GM13977 (cell line): ENCODE data around the gene SPAG17.

Experiments
- DNase-seq: peaks from one replicate; pipeline ENCODE4 v3.0.0; 2012; ENCODE audit warnings: low spot score
- in situ Hi-C: fragments of 300-500 bp; cut with MboI; formaldehyde crosslinking; loops from one replicate; pipeline ENCODE4 v1.12.0; 2022; ENCODE audit warnings: low sequenced_read_pairs, low pct_unique_long_range_greater_than_20kb, mixed read lengths, inconsistent platforms; ENCODE audit not compliant: unreplicated experiment
- TF ChIP-seq, protein P1 (sequence below): IDR thresholded peaks from 2 replicates; pipeline ENCODE4 v1.5.1; 2012; ENCODE audit warnings: mild to moderate bottlenecking, control low read depth; ENCODE audit not compliant: insufficient read depth; ENCODE audit errors: extremely low read depth, missing control alignments

Gene SPAG17

DNA sequence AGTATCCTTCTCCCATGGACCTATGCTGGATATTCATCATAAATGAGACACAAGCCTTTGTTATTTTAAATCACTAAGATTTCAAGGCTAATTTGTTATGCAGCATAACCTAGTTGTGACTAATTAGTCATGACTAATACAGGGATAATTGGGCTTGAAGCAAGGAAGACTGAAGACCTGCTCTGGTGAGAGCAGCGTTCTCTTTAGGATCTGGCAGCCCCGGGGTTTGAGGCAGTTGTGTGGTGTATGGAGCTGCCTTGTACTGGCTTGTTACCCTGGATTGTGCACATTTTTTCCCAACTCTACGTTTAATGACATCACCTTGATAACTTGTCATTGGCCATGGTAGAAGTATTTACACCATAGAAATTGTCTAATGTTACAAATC lies 25.7 kb upstream of the SPAG17 start:
- in situ Hi-C loops = no loop called here
- DNase-seq = no peak
- TF ChIP-seq, protein P1, sequence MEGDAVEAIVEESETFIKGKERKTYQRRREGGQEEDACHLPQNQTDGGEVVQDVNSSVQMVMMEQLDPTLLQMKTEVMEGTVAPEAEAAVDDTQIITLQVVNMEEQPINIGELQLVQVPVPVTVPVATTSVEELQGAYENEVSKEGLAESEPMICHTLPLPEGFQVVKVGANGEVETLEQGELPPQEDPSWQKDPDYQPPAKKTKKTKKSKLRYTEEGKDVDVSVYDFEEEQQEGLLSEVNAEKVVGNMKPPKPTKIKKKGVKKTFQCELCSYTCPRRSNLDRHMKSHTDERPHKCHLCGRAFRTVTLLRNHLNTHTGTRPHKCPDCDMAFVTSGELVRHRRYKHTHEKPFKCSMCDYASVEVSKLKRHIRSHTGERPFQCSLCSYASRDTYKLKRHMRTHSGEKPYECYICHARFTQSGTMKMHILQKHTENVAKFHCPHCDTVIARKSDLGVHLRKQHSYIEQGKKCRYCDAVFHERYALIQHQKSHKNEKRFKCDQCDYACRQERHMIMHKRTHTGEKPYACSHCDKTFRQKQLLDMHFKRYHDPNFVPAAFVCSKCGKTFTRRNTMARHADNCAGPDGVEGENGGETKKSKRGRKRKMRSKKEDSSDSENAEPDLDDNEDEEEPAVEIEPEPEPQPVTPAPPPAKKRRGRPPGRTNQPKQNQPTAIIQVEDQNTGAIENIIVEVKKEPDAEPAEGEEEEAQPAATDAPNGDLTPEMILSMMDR = no peak

DNA sequence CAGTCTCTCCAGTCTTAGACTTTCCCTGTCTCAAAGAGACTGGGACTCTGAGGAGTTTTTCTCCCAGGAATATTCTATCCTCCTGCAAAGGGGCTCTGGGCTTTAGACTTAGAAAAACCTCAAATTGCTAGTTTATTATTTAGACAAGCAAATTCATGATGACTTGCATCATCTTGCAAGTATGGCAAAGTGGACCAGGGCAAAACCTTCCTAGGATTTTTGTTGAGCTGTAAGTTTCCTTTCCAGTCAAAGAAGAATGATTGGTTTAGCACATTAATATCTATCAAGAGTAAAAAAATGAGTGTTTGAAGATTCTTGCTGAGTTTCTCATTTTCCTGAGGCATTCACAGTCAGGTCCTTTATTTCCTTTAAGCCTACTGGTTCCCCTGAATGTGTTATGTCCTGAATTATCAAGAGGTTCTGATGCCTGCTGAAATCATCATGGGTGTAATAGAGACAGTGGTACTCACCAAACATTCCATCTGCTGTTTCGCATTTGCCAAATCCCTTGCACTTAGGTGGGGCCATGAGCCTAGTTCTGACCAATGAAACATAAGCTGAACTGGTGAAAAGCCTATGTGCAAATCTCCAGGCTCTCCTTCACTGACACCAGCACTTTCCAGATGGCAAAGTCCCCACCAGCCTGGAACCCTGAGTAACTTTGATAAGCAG lies 25.2 kb upstream of the SPAG17 start:
- in situ Hi-C loops = no loop called here
- TF ChIP-seq, protein P1 = no peak
- DNase-seq = no peak

DNA sequence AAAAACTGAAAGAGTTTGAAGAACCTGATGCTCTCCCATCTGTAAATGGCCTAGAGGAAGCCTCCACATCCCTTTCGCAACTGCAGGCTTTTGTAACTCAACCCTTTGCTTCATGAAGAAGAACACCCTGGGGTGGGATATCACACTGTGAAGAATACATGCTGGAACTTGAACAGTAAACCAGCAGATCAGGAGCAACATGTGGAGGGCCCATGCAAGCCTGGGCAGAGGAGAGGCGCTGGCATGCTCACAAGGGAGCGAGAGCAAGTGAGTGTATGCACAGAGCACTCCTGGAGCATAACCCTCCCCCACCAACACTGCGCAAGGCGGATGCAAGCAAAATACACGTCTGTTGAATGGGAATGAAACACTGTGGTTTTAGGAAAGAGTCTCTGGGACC lies 24.6 kb upstream of the SPAG17 start:
- DNase-seq = no peak
- in situ Hi-C loops = no loop called here
- TF ChIP-seq, protein P1 = no peak

DNA sequence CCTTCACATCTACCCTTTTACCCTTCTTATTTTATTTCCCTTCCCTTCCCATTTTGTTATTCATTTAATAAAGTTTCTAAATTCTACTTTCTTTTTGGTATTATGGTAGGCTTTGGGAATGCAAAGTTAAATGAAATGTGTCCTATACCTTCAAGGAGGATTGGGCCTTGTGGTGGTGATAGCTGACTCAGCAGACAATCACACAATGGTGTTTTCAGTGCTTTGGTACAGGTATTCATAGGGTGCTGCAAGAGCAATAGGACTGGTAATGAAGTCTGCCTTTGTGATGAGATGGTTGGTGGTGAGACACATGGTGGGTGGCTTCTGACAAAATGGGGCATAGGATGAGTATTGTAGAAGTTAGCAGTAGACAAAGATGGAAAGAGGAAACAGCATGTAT lies 21.9 kb upstream of the SPAG17 start:
- DNase-seq = no peak
- TF ChIP-seq, protein P1 = no peak
- in situ Hi-C loops = no loop called here

DNA sequence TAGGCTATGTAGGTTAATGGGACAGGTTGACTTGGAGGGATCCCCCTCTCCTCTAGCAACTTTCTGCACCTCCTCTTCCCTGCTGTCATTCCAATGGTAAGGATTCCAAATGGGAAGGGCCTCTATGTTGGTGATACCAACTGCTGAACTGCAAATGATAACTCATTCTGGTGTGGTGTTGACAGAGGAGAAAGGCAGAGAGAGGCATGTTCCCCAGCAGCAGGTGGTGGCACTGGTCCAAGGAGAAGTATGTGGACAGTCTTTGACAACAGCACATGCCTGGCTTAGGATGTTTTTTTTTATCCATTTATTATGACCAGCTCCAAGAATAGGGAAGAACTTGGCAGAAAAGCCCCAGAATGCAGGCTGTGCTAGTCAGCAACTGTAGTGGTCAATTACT lies 19.6 kb upstream of the SPAG17 start:
- in situ Hi-C loops = no loop called here
- no peak for DNase-seq
- TF ChIP-seq, protein P1 = no peak

DNA sequence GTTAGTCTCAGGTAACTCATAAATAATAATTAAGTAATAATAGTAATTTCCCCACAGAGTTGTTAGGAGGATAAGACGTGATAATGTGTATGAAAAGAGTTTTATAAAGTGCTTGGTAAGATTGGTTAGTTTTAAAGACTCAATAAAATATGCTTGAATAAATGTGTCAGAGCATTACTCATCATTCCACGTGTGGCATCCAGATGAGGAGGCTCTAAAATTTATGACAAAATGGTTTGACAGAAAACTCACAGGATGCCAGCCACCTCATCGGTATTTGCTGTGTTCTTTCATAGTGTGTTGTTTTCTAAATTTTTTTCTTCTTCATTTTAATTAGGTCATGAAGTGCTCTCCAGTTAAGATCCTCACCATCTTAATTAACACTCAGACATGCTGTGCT lies 19.1 kb upstream of the SPAG17 start:
- no peak for DNase-seq
- in situ Hi-C loops = no loop called here
- TF ChIP-seq, protein P1 = no peak
